Activated CD8-positive, alpha-beta T cell treated with anti-CD3 and anti-CD28 coated beads, Interleukin-2, amount 10 ng/mL, durations not matched to agents 7 days and 5 days (primary cell): ENCODE measurements around the gene MRPS18A. TPM values are rescaled to one million over a fixed set of nuclear protein-coding genes. Genes with fewer than 3 reads are reported as not detected.

ENCODE experiments used
- total RNA-seq, 2 experiments: library from RNA; stranded (reverse); gene quantifications; one replicate each; pipeline ENCODE4 v1.2.3, GENCODE V29; 2021

Gene MRPS18A
- total RNA-seq, 2 experiments from 2014 or later = 38.7 to 43.2 TPM

Other genes starting within 250 kb of the MRPS18A start
- not detected for gene DLK2, start 232.2 kb downstream of the MRPS18A start, total RNA-seq
- gene TJAP1, start 210.2 kb downstream of the MRPS18A start, total RNA-seq = 10 to 100 TPM; 34.7 to 35.5 TPM
- gene LRRC73, start 177.4 kb downstream of the MRPS18A start, total RNA-seq = under 1 TPM; 0.26 to 0.55 TPM
- gene YIPF3, start 170.9 kb downstream of the MRPS18A start, total RNA-seq = 10 to 100 TPM; 55.6 to 59.0 TPM
- gene POLR1C, start 170.7 kb downstream of the MRPS18A start, total RNA-seq = 10 to 100 TPM; 34.7 to 35.4 TPM
- gene XPO5, start 111.8 kb downstream of the MRPS18A start, total RNA-seq = 10 to 100 TPM; 57.6 to 62.1 TPM
- gene POLH, start 111.6 kb downstream of the MRPS18A start, total RNA-seq = 10 to 100 TPM; 73.1 to 75.2 TPM
- 10 to 100 TPM; 94.3 to 99.4 TPM for gene GTPBP2, start 58.5 kb downstream of the MRPS18A start, total RNA-seq
- 10 to 100 TPM; 44.2 to 44.6 TPM for gene MAD2L1BP, start 52.0 kb downstream of the MRPS18A start, total RNA-seq
- gene RSPH9, start 42.8 kb downstream of the MRPS18A start, total RNA-seq = not detected
- gene VEGFA, start 82.4 kb upstream of the MRPS18A start, total RNA-seq = 10 to 100 TPM; 37.9 to 39.3 TPM